HG03159 (cell line): ENCODE measurements around the gene PIM3.

Experiments used
- ATAC-seq: cut with Tn5 transposase; IDR thresholded peaks from one replicate; pipeline ENCODE4 v1.9.1; 2021; ENCODE audit warnings: mild to moderate bottlenecking, moderate library complexity; ENCODE audit not compliant: unreplicated experiment

PIM3 gene

GRCh38 chr22:49966041-49966773, 5.6 kb downstream of the PIM3 start:
- no peak for ATAC-seq

DNA sequence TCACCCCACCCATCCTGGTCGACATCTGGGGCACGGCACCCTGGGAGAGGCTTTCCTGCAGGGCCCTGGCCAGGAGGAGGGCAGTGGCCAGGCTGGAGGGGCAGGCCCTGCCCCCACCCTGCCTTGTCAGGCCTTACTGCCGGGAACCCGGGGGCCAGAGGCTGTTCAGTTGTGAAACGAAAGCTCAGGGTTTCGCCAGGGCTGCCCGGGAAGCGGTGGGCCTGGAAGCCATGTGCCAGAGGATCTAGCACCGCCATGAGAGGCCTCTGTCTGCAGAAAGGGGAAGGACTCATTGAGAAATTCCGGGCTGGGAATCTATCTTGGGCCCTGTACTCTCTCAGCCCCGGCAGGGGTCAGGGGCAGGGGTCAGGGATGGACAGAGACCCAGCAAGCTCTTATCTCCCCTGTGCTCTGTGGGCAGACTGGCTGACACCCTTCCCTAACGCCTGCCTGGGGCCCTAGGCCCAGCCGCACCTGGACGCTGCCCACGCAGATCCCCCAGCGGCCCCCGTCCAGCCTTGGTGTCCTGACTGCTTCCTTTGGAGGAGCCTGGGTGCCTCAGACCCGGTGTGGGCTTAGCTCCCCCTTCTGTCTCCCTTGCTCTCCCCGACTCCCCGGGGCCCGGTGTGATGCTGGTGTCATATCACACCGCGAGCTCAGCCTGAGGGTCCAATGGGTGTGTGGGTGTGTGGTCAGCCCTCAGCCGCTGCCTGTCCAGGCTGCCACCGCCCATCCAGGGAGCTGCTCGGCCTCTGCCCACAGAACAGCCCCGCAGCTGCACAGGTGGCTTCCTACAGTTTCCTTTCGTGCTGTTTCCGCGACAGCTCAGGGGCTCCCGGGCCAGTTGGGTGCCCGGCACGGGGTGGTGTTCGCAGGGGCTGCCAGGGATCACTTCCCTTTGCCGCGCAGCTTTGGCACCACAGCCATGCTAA, 6.5 kb downstream of the PIM3 start:
- ATAC-seq: no peak

- no peak for ATAC-seq
Measured at GRCh38 chr22:49967706-49968208, 7.2 kb downstream of the PIM3 start.

GRCh38 chr22:49968313-49968830, 7.8 kb downstream of the PIM3 start:
- ATAC-seq: no peak

GRCh38 chr22:49968831-49969661, 8.5 kb downstream of the PIM3 start:
- ATAC-seq: no peak

DNA sequence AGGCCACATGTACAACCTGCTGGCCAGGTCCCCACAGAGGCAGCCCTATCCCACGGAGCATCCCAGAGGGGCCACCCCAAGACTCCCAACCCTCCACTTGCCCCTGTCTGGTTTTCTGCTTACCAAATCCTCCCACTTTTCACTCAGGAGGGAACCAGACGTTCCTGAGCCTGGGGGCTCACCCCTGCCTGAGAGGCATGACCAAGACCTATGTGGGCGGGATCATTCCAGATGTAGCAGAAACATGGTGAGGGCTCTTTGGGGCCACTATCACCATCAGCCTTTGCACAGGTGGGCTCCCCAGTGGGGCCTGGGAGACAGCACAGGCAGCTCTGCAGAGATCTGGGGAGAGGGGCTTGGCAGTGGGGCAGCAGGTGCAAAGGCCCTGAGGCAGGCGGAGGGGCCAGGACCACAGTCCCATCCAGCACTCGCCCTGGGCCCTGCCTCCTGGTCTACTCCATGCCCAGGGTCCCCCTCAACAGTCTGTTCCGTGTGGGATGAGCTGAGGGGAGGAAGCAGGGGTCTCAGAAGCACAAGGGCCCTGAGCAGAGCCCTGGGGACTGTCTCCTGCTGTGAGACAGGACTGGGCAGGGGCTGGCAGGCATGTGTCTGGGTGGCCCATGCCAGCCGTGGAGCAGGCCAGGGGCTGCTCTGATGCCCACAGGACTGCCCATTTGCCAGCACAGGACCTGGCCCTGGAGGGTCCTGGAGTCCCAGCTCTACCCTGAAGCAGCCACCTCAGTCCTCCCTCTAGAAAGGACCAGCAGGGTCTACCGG, 9.4 kb downstream of the PIM3 start:
- no peak for ATAC-seq

- peak; percentile 67 for ATAC-seq
Measured at GRCh38 chr22:49970528-49971231, 10.1 kb downstream of the PIM3 start.

DNA sequence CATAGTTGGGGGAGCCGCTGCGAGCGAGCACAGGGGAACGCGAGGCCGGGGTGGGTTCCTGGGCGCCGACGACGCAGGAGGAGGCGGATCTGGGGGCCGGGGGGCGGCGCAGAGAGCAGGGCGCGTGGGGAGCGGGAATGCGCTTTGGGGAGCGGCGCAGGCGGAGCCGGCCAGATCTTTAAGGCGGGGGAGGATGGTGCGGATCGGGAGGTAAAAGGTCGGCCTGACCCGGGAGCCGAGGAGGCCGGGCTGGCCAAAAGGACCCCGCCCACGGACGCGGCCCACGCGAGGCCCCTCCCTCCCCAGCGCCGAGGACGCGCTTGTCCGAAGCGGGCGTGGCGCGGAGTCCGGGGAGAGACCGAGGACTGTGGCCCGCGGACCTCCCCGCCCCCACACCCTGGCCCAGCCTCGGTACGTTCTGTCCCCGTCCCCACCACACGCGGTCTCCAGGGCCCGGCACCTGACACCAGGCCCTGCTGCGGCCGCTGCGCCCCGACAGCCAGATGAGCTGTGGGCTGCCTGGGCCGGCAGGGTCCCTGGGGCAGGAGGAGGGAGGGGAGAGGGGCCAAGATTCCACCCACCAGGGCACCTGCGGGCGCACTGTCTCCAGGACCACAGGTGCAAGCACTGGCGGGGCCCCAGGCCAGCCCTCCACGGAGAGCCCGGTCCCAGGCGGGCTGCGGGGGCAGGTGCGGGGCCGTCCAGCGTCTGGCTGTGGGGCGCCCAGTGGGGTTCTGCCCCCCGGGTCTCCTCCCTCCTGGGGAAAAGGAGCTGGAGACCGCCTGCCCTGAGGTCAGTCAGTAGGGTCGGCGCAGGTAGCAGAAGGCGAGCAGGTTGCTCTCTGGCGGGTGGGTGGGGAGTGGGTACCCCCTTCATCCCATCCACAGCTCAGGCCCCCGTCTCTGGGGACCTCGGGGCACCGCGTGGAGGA, 10.9 kb downstream of the PIM3 start:
- peak; percentile 9 for ATAC-seq

- no peak for ATAC-seq
Measured at GRCh38 chr22:49972163-49973017, 11.8 kb downstream of the PIM3 start.

GRCh38 chr22:49973018-49973961, 12.7 kb downstream of the PIM3 start:
- ATAC-seq: no peak

- no peak for ATAC-seq
Measured at GRCh38 chr22:49975543-49976389, 15.2 kb downstream of the PIM3 start.

DNA sequence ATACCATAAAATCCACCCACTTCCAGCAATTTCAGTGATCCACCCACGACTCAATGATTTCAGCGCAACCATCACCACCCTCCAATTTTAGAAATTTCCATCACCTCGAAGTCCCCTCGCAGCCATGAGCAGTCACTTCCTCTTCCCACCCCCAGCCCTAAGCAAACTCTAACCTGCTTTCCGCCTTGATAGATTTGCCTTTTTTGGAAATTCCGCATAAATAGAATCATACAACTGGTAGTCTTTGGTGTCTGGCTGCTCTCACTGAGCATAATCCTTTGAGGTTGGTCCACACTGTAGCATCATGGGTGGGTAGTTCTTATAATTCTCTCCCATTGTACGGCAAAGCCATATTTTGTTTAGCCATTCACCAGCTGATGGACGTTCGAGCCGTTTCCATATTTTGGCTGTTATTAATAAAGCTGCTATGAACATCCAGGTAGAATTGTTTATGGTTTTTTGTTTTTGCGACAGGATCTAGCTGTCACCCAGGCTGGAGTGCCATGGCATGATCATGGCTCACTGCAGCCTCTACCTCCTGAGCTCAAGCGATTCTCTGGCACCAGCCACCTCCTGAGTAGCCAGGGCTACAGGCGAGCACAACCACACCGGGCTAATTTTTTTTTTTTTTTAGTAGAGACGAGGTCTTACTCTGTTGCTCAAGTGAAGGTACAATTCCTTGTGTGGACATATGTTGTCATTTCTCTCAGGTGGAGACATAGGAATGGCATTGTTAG, 16.0 kb downstream of the PIM3 start:
- no peak for ATAC-seq

- no peak for ATAC-seq
Measured at GRCh38 chr22:49977578-49977977, 17.0 kb downstream of the PIM3 start.

- ATAC-seq: no peak
Measured at GRCh38 chr22:49979587-49980264, 19.2 kb downstream of the PIM3 start.
